SU-DHL-6 (cell line): ENCODE results near the gene SCUBE1.

Experiments used
- H2AFZ ChIP-seq: fragments of 200-600 bp; sonication (generic); 2 replicates; pipeline ENCODE4 v1.6.1; 2014; ENCODE audit warnings: low read depth, mild to moderate bottlenecking, moderate library complexity, mixed read lengths, antibody characterized with exemption, low read length; ENCODE audit not compliant: severe bottlenecking
- H3F3A ChIP-seq: fragments of 200-600 bp; shearing (Covaris generic); 2 replicates; pipeline ENCODE4 v1.6.0; 2016; ENCODE audit warnings: antibody characterized with exemption, mild to moderate bottlenecking; ENCODE audit not compliant: insufficient read depth
- H3K27ac ChIP-seq: fragments of 200-600 bp; sonication (generic); 2 replicates; pipeline ENCODE4 v1.5.1; 2016; ENCODE audit warnings: low read depth, mild to moderate bottlenecking, low read length, moderate library complexity, mixed read lengths
- H3K27me3 ChIP-seq: fragments of 200-600 bp; sonication (generic), shearing (Covaris generic); 2 replicates; pipeline ENCODE4 v1.6.0; 2014; ENCODE audit warnings: mild to moderate bottlenecking, low read length
- H3K36me3 ChIP-seq: fragments of 200-600 bp; sonication (generic); 2 replicates; pipeline ENCODE4 v1.6.1; 2014; ENCODE audit warnings: mild to moderate bottlenecking, low read length, mixed read lengths
- H3K4me2 ChIP-seq: fragments of 300-600, 200-600 bp; shearing (Covaris generic), sonication (generic); 2 replicates; pipeline ENCODE4 v1.6.0; 2014; ENCODE audit warnings: low read length, low read depth, mild to moderate bottlenecking; ENCODE audit not compliant: poor library complexity, severe bottlenecking
- H3K4me3 ChIP-seq: fragments of 200-600 bp; sonication (generic); 2 replicates; pipeline ENCODE4 v1.5.1; 2014; ENCODE audit warnings: antibody characterized with exemption, low read length, mild to moderate bottlenecking, mixed read lengths; ENCODE audit not compliant: insufficient read depth, poor library complexity, severe bottlenecking
- H3K79me2 ChIP-seq: fragments of 200-600 bp; sonication (generic); 2 replicates; pipeline ENCODE4 v1.6.1; 2014; ENCODE audit warnings: mild to moderate bottlenecking, low read length, moderate library complexity; ENCODE audit not compliant: insufficient read depth
- H3K9ac ChIP-seq: fragments of 200-600 bp; sonication (generic); 2 replicates; pipeline ENCODE4 v1.7.0; 2014; ENCODE audit warnings: mild to moderate bottlenecking, low read length
- H3K9me2 ChIP-seq: fragments of 200-600 bp; sonication (generic); replicated peaks from 2 replicates; pipeline ENCODE4 v1.6.1; 2014; ENCODE audit warnings: low read length; ENCODE audit not compliant: insufficient read depth
- H3K9me3 ChIP-seq: fragments of 200-600 bp; sonication (generic); 2 replicates; pipeline ENCODE4 v1.6.1; 2014; ENCODE audit warnings: low read length, mixed read lengths; ENCODE audit not compliant: insufficient read depth
- H4K20me1 ChIP-seq: fragments of 200-600 bp; sonication (generic); 2 replicates; pipeline ENCODE4 v1.6.1; 2014; ENCODE audit warnings: low read depth, mild to moderate bottlenecking, antibody characterized with exemption, low read length, moderate library complexity, mixed read lengths
- EZH2phosphoT487 ChIP-seq: fragments of 200-600 bp; sonication (generic), shearing (Covaris generic); conservative IDR thresholded peaks from 2 replicates; pipeline ENCODE4 v1.6.1; 2018; ENCODE audit warnings: mild to moderate bottlenecking, antibody characterized with exemption, low read length, moderate library complexity, mixed read lengths
- TF ChIP-seq, protein P1 (sequence below): fragments of 200-600 bp; sonication (generic); IDR thresholded peaks from one replicate; pipeline ENCODE4 v1.5.1; 2017; ENCODE audit warnings: antibody characterized with exemption, mild to moderate bottlenecking, low read length, moderate library complexity; ENCODE audit not compliant: insufficient read depth, poor library complexity, severe bottlenecking

Gene SCUBE1

DNA sequence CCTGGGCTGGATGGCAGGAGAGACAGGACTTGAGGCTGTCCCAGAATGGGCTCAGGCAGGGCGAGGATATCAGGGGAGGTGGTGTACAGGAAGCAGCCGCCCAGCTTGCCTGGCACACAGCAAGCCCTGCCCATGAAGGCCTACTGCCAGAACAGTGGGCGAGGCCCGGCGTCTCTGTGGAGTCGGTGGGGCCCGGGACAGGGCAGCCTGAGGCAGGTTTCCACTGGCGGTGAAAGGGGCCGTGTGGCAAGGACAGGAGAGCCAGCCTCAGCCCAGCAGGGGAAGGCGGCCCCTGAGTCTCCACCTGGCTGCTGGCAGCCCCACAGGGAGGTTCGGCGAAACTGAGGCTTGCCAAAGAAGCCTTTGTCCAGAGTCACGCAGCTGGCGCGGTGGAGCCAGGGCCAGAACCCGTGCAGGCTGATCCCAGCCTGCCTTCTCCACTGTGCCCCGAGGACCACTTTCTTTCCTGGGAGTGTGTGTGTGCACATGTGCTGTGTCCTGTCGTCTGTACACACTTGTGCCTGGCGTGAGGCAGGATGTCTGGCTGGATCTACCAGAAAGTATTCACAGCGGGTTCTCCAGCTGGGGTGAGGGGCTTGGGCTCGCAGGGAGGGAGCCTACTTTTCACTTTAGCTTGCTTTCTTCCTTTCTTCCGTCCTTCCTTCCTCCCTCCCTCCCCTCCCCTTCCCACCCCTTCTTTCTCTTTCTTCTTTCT lies 190.7 kb downstream of the SCUBE1 start:
- Histone ChIP-seq H3K27ac (no peak overlapping the region), H3F3A (no peaks in the 10 kb centered on the region; the same call in 1 of the 2 replicates), H3K36me3 (no peaks in the 10 kb centered on the region), H3K27me3 (0 out of 2 replicates have a peak, but pooled peaks cover 3% of the 10 kb centered on the region), H3K79me2 (no peaks in the 10 kb centered on the region), H3K4me2 (no peak overlapping the region), H3K9me2 (no peaks in the 10 kb centered on the region), H3K9me3 (no peaks in the 10 kb centered on the region), H3K9ac (no peak overlapping the region), H2AFZ (no peak overlapping the region), H4K20me1 (no peaks in the 10 kb centered on the region), H3K4me3 (no peak overlapping the region)
- TF ChIP-seq EZH2phosphoT487, result no peak
- TF ChIP-seq, protein P1, sequence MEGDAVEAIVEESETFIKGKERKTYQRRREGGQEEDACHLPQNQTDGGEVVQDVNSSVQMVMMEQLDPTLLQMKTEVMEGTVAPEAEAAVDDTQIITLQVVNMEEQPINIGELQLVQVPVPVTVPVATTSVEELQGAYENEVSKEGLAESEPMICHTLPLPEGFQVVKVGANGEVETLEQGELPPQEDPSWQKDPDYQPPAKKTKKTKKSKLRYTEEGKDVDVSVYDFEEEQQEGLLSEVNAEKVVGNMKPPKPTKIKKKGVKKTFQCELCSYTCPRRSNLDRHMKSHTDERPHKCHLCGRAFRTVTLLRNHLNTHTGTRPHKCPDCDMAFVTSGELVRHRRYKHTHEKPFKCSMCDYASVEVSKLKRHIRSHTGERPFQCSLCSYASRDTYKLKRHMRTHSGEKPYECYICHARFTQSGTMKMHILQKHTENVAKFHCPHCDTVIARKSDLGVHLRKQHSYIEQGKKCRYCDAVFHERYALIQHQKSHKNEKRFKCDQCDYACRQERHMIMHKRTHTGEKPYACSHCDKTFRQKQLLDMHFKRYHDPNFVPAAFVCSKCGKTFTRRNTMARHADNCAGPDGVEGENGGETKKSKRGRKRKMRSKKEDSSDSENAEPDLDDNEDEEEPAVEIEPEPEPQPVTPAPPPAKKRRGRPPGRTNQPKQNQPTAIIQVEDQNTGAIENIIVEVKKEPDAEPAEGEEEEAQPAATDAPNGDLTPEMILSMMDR, result no peak

DNA sequence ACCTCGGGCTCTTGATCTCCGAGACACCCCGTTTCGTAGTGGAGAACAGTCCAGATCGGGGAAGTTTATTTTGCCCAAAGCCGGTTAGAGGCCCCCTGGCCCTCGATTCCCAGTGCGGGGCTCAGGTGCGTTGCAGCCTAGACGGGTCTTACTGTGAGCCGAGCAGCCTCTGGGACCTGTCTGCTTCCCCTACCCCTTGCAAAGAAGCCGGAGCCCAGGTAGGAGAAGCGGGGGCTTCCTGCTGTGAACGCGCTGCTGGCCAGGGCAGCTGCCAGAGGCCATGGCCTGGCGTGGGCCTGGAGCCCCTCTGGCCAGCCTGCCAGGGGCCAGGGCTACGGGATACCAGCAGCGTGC lies 191.2 kb downstream of the SCUBE1 start:
- Histone ChIP-seq H3K36me3 (no peaks in the 10 kb centered on the region), H2AFZ (no peak overlapping the region), H3K4me2 (no peak overlapping the region), H3K4me3 (no peak overlapping the region), H4K20me1 (no peaks in the 10 kb centered on the region), H3K9me3 (no peaks in the 10 kb centered on the region), H3K27ac (no peak overlapping the region), H3F3A (no peaks in the 10 kb centered on the region; the same call in 1 of the 2 replicates), H3K9me2 (no peaks in the 10 kb centered on the region), H3K79me2 (no peaks in the 10 kb centered on the region), H3K9ac (no peak overlapping the region), H3K27me3 (0 out of 2 replicates have a peak, but pooled peaks cover 3% of the 10 kb centered on the region)
- TF ChIP-seq, protein P1, result no peak
- TF ChIP-seq EZH2phosphoT487, result no peak

DNA sequence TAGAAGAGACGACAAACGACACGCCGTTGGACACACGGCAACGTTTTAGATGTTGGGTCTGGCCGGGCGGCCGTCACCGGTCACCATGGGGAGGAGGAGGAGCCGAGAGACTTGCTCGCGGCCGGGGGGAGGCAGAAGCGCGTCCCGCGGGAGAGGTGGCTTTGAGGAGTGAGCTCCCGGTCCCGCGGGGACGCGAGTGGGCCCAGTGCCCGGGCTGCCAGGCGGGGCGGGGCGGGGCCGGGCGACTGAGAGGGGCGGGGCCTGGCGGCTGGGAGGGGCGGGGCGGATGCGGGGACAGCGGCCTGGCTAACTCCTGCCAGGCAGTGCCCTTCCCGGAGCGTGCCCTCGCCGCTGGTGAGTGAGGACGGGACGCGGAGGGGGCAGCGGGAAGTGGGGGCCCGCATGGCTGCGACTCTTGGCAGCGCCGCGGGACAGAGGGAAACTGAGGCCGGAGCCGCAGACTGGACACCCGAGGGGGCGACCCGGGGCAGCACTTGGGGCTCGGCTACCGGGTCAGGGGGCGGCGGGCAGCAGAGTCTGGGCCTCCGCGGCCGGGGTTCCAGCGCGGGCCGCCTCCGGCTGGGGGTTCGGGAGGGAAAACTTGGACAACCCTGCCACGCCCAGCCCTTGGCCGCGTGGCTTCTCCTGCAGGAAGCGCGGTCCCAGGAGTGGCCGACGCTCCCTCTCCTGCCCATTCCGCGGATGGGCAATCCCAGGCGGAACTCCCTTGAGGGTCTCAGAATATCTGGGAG lies 191.7 kb downstream of the SCUBE1 start, which contains the start of gene TSPO:
TSPO (plus strand) TSS at position 309 of the 752 bp plus-strand sequence. CDS start 7,680 bp downstream, outside the sequence.
- TF ChIP-seq, protein P1, result no peak
- TF ChIP-seq EZH2phosphoT487, result 0 out of 2 replicates have a peak, but pooled peaks have one; percentile 79
- no peak within 1 kb of the TSS for H3K4me3 ChIP-seq
- 0 out of 2 replicates have a peak, but pooled peaks cover 3% of the 10 kb centered on the region for H3K27me3 ChIP-seq
- H2AFZ ChIP-seq, result no peak within 1 kb of the TSS
- H3K9me3 ChIP-seq, result no peaks in the 10 kb centered on the region
- peak within 1 kb of the TSS; percentile 24 for H3K4me2 ChIP-seq
- no peaks in the 10 kb centered on the region for H3K79me2 ChIP-seq
- H4K20me1 ChIP-seq, result no peaks in the 10 kb centered on the region
- no peaks in the 10 kb centered on the region; the same call in 1 of the 2 replicates for H3F3A ChIP-seq
- no peaks in the 10 kb centered on the region for H3K9me2 ChIP-seq
- H3K36me3 ChIP-seq, result no peaks in the 10 kb centered on the region
- no peak within 1 kb of the TSS for H3K9ac ChIP-seq
- H3K27ac ChIP-seq, result no peak within 1 kb of the TSS
